Activated T-helper 17 cell treated with anti-CD3 and anti-CD28 coated beads, Interleukin-2, amount 50 U/mL, for 72 hours (primary cell): Measurements from ENCODE around the gene CDKN2C. TPM values are rescaled to one million over a fixed set of nuclear protein-coding genes. Genes with fewer than 3 reads are reported as not detected.

ENCODE experiments used
- ATAC-seq: fragments of 150-1000 bp; cut with Tn5 transposase; replicated peaks from 2 replicates; pipeline ENCODE4 v1.10.0; 2021; ENCODE audit warnings: mild to moderate bottlenecking, moderate library complexity
- H3K27ac Mint-ChIP-seq: one replicate; pipeline ENCODE4 v1.8.0; 2022; ENCODE audit warnings: mixed read lengths
- H3K27me3 Mint-ChIP-seq: one replicate; pipeline ENCODE4 v1.8.0; 2022; ENCODE audit warnings: mixed read lengths
- H3K36me3 Mint-ChIP-seq: one replicate; pipeline ENCODE4 v1.8.0; 2022; ENCODE audit warnings: low read depth, mild to moderate bottlenecking, mixed read lengths
- H3K4me1 Mint-ChIP-seq: one replicate; pipeline ENCODE4 v1.8.0; 2022; ENCODE audit warnings: mixed read lengths
- H3K4me3 Mint-ChIP-seq: one replicate; pipeline ENCODE4 v1.8.0; 2022; ENCODE audit warnings: mild to moderate bottlenecking, mixed read lengths
- H3K9me3 Mint-ChIP-seq: one replicate; pipeline ENCODE4 v1.8.0; 2022; ENCODE audit warnings: mixed read lengths
- total RNA-seq, 2 donors: library from RNA; stranded (reverse); gene quantifications; one replicate each; pipeline ENCODE4 v1.2.3, GENCODE V29; 2022

CDKN2C gene
- total RNA-seq, 2 donors from 2014 or later, result 8.3 to 16.2 TPM

GRCh38 chr1:50971748-50972305, 1.8 kb downstream of the CDKN2C start:
- no peak overlapping the region for H3K27ac Mint-ChIP-seq
- no peak for ATAC-seq
- H3K36me3 Mint-ChIP-seq, result peaks cover 22% of the 10 kb centered on the region
- H3K4me3 Mint-ChIP-seq, result peak overlapping the region; percentile 92
- peaks cover 13% of the 10 kb centered on the region for H3K27me3 Mint-ChIP-seq
- no peaks in the 10 kb centered on the region for H3K9me3 Mint-ChIP-seq
- peaks cover 19% of the 10 kb centered on the region for H3K4me1 Mint-ChIP-seq

GRCh38 chr1:50972766-50973165, 2.7 kb downstream of the CDKN2C start:
- Mint-ChIP-seq H3K36me3 (peaks cover 22% of the 10 kb centered on the region), H3K4me1 (peaks cover 15% of the 10 kb centered on the region), H3K27ac (no peak overlapping the region), H3K27me3 (peaks cover 13% of the 10 kb centered on the region), H3K4me3 (no peak overlapping the region), H3K9me3 (no peaks in the 10 kb centered on the region)
- ATAC-seq, result no peak

- no peak overlapping the region for H3K4me3 Mint-ChIP-seq
- H3K9me3 Mint-ChIP-seq, result no peaks in the 10 kb centered on the region
- peaks cover 14% of the 10 kb centered on the region for H3K4me1 Mint-ChIP-seq
- H3K27me3 Mint-ChIP-seq, result peaks cover 13% of the 10 kb centered on the region
- no peak for ATAC-seq
- peaks cover 22% of the 10 kb centered on the region for H3K36me3 Mint-ChIP-seq
- H3K27ac Mint-ChIP-seq, result no peak overlapping the region
Measured at GRCh38 chr1:50973255-50973654, 3.2 kb downstream of the CDKN2C start.

- H3K27ac Mint-ChIP-seq, result no peak overlapping the region
- H3K4me3 Mint-ChIP-seq, result no peak overlapping the region
- peaks cover 18% of the 10 kb centered on the region for H3K4me1 Mint-ChIP-seq
- H3K36me3 Mint-ChIP-seq, result peaks cover 22% of the 10 kb centered on the region
- no peaks in the 10 kb centered on the region for H3K9me3 Mint-ChIP-seq
- H3K27me3 Mint-ChIP-seq, result peaks cover 16% of the 10 kb centered on the region
- ATAC-seq, result no peak
Measured at GRCh38 chr1:50973875-50974617, 4.0 kb downstream of the CDKN2C start.

GRCh38 chr1:50974618-50974935, 4.5 kb downstream of the CDKN2C start:
- H3K27ac Mint-ChIP-seq, result no peak overlapping the region
- ATAC-seq, result no peak
- no peaks in the 10 kb centered on the region for H3K9me3 Mint-ChIP-seq
- H3K36me3 Mint-ChIP-seq, result peaks cover 22% of the 10 kb centered on the region
- H3K4me3 Mint-ChIP-seq, result no peak overlapping the region
- H3K27me3 Mint-ChIP-seq, result peaks cover 17% of the 10 kb centered on the region
- peaks cover 21% of the 10 kb centered on the region for H3K4me1 Mint-ChIP-seq

GRCh38 chr1:50975436-50975835, 5.4 kb downstream of the CDKN2C start:
- Mint-ChIP-seq H3K27me3 (peaks cover 17% of the 10 kb centered on the region), H3K4me3 (no peak overlapping the region)

GRCh38 chr1:50976111-50976889, 6.3 kb downstream of the CDKN2C start:
- Mint-ChIP-seq H3K4me1 (peaks cover 21% of the 10 kb centered on the region), H3K36me3 (peaks cover 22% of the 10 kb centered on the region), H3K27me3 (peaks cover 17% of the 10 kb centered on the region), H3K27ac (peak overlapping the region; percentile 52), H3K4me3 (peak overlapping the region; percentile 84), H3K9me3 (no peaks in the 10 kb centered on the region)
- ATAC-seq, result peak; percentile 67

More at GRCh38 chr1:50975436-50975835, 5.4 kb downstream of the CDKN2C start:
- H3K27ac Mint-ChIP-seq, result no peak overlapping the region
- no peaks in the 10 kb centered on the region for H3K9me3 Mint-ChIP-seq
- peaks cover 22% of the 10 kb centered on the region for H3K36me3 Mint-ChIP-seq
- peaks cover 21% of the 10 kb centered on the region for H3K4me1 Mint-ChIP-seq
- no peak for ATAC-seq

GRCh38 chr1:50976890-50977574, 7.0 kb downstream of the CDKN2C start:
- Mint-ChIP-seq H3K4me1 (peaks cover 19% of the 10 kb centered on the region), H3K9me3 (no peaks in the 10 kb centered on the region), H3K27me3 (peaks cover 17% of the 10 kb centered on the region), H3K4me3 (peak overlapping the region; percentile 84), H3K36me3 (peaks cover 18% of the 10 kb centered on the region), H3K27ac (peak overlapping the region; percentile 52)
- ATAC-seq, result peak; percentile 68

- Mint-ChIP-seq H3K4me3 (peak overlapping the region; percentile 84), H3K27me3 (peaks cover 17% of the 10 kb centered on the region), H3K4me1 (peaks cover 18% of the 10 kb centered on the region), H3K27ac (no peak overlapping the region), H3K9me3 (no peaks in the 10 kb centered on the region), H3K36me3 (peaks cover 17% of the 10 kb centered on the region)
- ATAC-seq, result peak; percentile 55
Measured at GRCh38 chr1:50977575-50978143, 7.6 kb downstream of the CDKN2C start.

- peaks cover 18% of the 10 kb centered on the region for H3K4me1 Mint-ChIP-seq
- peaks cover 17% of the 10 kb centered on the region for H3K36me3 Mint-ChIP-seq
- H3K27ac Mint-ChIP-seq, result peak overlapping the region; percentile 55
- H3K4me3 Mint-ChIP-seq, result peak overlapping the region; percentile 84
- peaks cover 16% of the 10 kb centered on the region for H3K27me3 Mint-ChIP-seq
- no peaks in the 10 kb centered on the region for H3K9me3 Mint-ChIP-seq
- peak; percentile 51 for ATAC-seq
Measured at GRCh38 chr1:50978144-50978851, 8.3 kb downstream of the CDKN2C start.

GRCh38 chr1:50978852-50979781, 9.1 kb downstream of the CDKN2C start:
- no peak for ATAC-seq
- Mint-ChIP-seq H3K4me1 (peaks cover 18% of the 10 kb centered on the region), H3K36me3 (peaks cover 8% of the 10 kb centered on the region), H3K9me3 (no peaks in the 10 kb centered on the region), H3K27me3 (peaks cover 9% of the 10 kb centered on the region), H3K4me3 (peak overlapping the region; percentile 84), H3K27ac (peak overlapping the region; percentile 55)

GRCh38 chr1:50979937-50980336, 9.9 kb downstream of the CDKN2C start:
- no peak overlapping the region for H3K4me3 Mint-ChIP-seq
- H3K36me3 Mint-ChIP-seq, result peaks cover under 1% of the 10 kb centered on the region
- H3K27ac Mint-ChIP-seq, result no peak overlapping the region
- no peak for ATAC-seq
- no peaks in the 10 kb centered on the region for H3K9me3 Mint-ChIP-seq
- H3K27me3 Mint-ChIP-seq, result peaks cover 4% of the 10 kb centered on the region
- peaks cover 18% of the 10 kb centered on the region for H3K4me1 Mint-ChIP-seq

GRCh38 chr1:50980505-50980904, 10.5 kb downstream of the CDKN2C start:
- Mint-ChIP-seq H3K4me1 (peaks cover 18% of the 10 kb centered on the region), H3K9me3 (no peaks in the 10 kb centered on the region), H3K36me3 (no peaks in the 10 kb centered on the region), H3K27ac (no peak overlapping the region), H3K27me3 (peaks cover 4% of the 10 kb centered on the region), H3K4me3 (no peak overlapping the region)
- no peak for ATAC-seq
